Hypothalamus (tissue), 51 donors: Measurements from ENCODE around the gene SLC9C2.

Source experiments
- DNase-seq, 51 donors: peaks; one replicate each; lab custom pipeline; 2025; lab: John Stamatoyannopoulos, UW

SLC9C2 gene

GRCh38 chr1:173491508-173491907 lies 111.4 kb downstream of the SLC9C2 start:
- no peak for DNase-seq

GRCh38 chr1:173489929-173490328 lies 112.9 kb downstream of the SLC9C2 start:
- DNase-seq, result no peak

- no peak for DNase-seq
These were observed 113.7 kb downstream of the SLC9C2 start for GRCh38 chr1:173489149-173489600.

- no peak for DNase-seq
These were observed 114.9 kb downstream of the SLC9C2 start for GRCh38 chr1:173488001-173488400.

GRCh38 chr1:173485401-173485800 lies 117.5 kb downstream of the SLC9C2 start:
- DNase-seq, result no peak

GRCh38 chr1:173484276-173484675 lies 118.6 kb downstream of the SLC9C2 start:
- no peak for DNase-seq

GRCh38 chr1:173482683-173483082 lies 120.2 kb downstream of the SLC9C2 start:
- DNase-seq, result no peak

GRCh38 chr1:173481195-173481772 lies 121.6 kb downstream of the SLC9C2 start:
- DNase-seq, result no peak

- DNase-seq, result no peak
These were observed 123.2 kb downstream of the SLC9C2 start for GRCh38 chr1:173479649-173480048.

- DNase-seq, result peak in 26 of 51 donors; percentile 3 to 65 (median 26)
These were observed 124.7 kb downstream of the SLC9C2 start for GRCh38 chr1:173478094-173478674.

- peak in 42 of 51 donors; percentile 36 to 98 (median 84) for DNase-seq
These were observed 125.4 kb downstream of the SLC9C2 start, which contains the start of gene PRDX6 for GRCh38 chr1:173477286-173478093. PRDX6 (plus strand) TSS chr1:173477335; CDS start chr1:173477398, 63 bp downstream.

- DNase-seq, result peak; percentile 37 to 98 (median 92)
These were observed 126.1 kb downstream of the SLC9C2 start for GRCh38 chr1:173476665-173477285.

- DNase-seq, result peak in 1 of 51 donors; percentile 44
These were observed 126.6 kb downstream of the SLC9C2 start for GRCh38 chr1:173476197-173476664.

GRCh38 chr1:173475564-173476196 lies 127.2 kb downstream of the SLC9C2 start:
- DNase-seq, result peak in 3 of 51 donors; percentile 8 to 10 (median 10)

- peak in 1 of 51 donors; percentile 2 for DNase-seq
These were observed 128.0 kb downstream of the SLC9C2 start for GRCh38 chr1:173474780-173475421.

GRCh38 chr1:173474097-173474779 lies 128.6 kb downstream of the SLC9C2 start:
- no peak for DNase-seq

- no peak for DNase-seq
These were observed 129.3 kb downstream of the SLC9C2 start for GRCh38 chr1:173473599-173474011.

- DNase-seq, result no peak
These were observed 132.3 kb downstream of the SLC9C2 start for GRCh38 chr1:173470608-173471007.

- no peak for DNase-seq
These were observed 133.2 kb downstream of the SLC9C2 start for GRCh38 chr1:173469656-173470055.
